Measurements from ENCODE around the gene QKI.

QKI gene

GRCh38 chr6:163486821-163487220 lies 72.3 kb downstream of the QKI start:
- DNase-seq (ENCODE audit: low read depth): no peak

DNA sequence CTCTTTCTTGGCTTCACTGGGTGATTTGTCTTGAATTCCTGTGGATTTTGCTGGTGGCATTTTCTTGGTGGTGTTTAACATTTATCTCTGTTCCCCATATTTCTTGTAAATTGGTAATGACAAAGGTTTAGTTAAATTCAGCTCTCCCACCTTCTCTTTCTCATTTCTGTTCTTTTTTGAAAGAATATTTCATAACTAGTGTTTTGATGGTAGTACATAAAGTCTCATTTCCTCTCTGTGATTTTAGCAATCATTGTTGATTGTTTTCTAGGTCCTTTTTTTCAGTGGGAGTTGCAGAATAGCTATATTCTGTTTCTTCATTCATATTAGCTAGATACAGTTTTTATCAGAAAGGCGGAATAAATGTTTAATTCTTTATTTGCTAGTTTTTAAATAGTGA lies 73.1 kb downstream of the QKI start:
- DNase-seq (ENCODE audit: low read depth): no peak

GRCh38 chr6:163489584-163489983 lies 75.1 kb downstream of the QKI start:
- peak; percentile 47 for DNase-seq (ENCODE audit: low read depth)

DNA sequence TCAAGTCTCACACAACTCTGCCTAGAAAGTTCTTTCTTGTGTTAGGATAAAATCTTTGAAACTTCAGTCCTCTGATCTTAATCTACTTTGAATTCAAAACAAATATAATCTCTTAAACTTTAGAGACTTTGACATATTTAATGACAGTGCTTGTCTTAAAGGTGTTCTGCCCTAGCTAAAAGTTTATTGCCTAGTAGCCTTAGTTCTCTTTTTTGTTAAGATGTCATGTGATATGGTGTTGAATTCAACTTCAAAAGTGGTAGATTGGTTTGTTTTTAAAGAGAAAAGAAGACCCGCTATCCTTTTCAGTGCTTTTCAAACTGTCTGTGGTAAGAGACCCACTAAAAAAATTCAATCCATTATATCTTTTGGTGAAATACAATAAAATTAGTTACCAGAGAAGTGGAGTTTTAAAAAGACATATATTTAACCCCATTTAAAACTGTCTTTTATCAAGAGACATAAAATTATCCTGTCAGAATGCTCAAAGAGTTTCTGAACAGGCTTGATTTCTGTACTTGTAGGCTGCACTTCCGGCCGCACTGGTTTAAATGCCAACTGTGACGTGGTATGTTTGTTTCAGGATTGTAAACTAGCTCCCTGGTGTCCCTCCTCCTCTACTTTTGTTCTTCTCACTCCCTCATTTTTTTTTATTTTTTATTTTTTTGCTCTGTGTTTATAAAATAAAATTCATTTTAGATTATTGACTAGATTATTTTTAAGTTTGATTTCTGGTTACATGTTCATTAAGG lies 76.5 kb downstream of the QKI start:
- DNase-seq (ENCODE audit: low read depth): no peak

DNA sequence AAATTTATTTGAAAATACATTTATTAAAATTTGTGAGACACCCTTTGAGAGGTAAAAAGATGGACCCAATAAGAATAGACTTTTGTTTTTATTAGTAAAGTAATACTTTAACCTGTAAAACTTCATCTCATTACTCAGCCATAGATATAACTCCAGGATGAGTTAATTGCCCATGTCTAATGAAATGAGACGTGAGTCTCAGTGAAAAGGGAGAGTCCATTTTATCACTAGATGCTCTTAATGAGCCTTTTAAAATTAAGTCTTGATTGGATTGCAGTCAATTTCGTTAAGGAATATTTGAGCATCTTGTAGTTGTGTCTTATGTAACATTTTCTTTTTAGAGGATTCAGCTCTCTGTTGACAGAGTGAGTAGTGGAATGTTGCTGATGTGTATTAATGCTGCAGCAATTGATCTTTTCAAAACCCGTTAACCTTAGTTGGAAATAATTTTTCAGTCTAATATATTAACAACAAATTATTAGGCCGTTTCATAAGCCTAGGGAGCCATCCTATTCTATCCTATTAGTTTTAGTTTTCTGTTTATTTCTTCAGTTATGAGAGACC lies 77.3 kb downstream of the QKI start:
- no peak for DNase-seq (ENCODE audit: low read depth)

DNA sequence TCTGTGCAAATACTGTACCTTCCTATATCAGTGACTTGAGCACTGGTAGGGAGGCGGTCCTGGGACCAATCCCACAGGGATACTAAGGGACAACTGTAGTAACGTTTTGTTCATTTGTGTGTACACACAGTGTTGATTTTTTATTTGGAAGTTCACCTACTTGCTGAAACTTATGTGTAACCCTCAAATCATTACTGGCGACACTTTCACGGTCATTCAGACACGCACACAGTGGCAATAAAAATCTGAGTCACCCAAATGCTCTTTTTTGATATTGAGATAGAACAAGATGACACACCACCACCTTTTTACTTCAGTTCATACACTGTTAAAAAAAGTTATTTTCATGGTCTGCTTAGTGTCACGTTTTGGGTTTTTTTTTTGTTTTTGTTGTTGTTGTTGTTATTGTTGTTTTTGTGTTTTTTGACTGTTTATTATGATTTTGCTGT lies 79.8 kb downstream of the QKI start:
- peak; percentile 62 for DNase-seq (ENCODE audit: low read depth)

GRCh38 chr6:163496205-163496604 lies 81.7 kb downstream of the QKI start:
- no peak for DNase-seq (ENCODE audit: low read depth)

- no peak for DNase-seq (ENCODE audit: low read depth)
Measured at GRCh38 chr6:163500105-163500504, 85.6 kb downstream of the QKI start.

DNA sequence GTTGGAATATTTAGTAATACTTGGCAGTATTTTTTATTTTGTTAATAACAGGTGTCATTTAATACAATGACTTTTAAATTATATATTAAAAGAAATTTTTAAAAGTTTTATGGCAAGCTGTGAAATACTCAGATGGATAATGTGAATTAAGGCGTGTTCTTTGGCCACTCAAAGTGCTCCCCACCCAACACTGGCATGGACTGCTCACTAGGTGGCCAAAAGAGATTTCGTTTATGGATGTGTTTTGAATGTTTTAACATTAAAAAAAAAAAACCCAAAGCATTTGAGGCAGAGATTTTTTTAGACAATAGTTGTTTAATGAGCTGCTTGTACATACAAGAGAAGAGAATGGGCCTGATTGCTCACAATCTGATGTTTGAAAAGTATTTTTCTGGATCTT lies 86.5 kb downstream of the QKI start:
- DNase-seq (ENCODE audit: low read depth): no peak

GRCh38 chr6:163501439-163501838 lies 86.9 kb downstream of the QKI start:
- DNase-seq (ENCODE audit: low read depth): no peak

DNA sequence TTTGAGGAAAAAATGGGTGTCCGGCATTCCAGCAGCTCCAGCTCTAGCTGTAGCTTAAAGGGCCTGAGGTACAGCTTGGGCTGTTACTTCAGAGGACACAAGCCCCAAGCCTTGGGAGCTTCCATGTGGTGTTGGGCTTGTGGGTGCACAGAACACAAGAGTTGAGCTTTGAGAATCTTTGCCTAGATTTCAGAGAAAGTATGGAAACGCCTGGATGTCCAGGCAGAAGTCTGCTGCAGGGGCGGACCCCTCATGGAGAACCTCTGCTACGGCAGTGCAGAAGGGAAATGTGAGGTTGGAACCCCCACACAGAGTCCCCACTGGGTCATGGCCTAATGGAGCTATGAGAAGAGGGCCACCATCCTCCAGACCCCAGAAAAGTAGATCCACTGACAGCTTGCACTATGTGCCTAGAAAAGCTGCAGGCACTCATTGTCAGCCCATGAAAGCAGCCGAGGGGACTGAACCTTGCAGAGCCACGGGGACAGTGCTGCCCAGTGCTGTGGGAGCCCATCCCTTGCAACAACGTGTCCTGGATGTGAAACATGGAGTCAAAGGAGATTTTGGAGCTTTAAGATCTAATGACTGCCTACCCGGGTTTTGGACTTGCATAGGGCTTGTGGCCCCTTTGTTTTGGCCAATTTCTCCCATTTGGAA lies 90.6 kb downstream of the QKI start:
- DNase-seq (ENCODE audit: low read depth): no peak

DNA sequence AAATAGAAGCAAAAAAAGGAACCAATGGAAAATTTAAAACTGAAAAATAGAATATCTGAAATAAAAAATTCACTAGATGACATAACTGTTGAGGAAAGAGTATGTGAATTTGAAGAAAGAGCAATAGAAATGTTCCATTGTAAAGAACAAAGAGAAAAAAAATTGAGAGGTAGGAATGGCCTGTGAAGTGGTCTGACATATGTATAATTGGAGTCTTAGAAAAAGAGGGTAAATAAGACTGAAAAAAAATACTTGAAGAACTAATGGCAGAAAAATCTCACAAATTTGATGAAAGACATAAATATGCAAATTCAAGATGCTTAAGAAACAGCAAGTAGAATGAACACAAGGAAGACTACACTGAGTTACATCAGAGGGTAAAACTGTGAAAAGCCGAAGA lies 93.4 kb downstream of the QKI start:
- DNase-seq (ENCODE audit: low read depth): no peak

DNA sequence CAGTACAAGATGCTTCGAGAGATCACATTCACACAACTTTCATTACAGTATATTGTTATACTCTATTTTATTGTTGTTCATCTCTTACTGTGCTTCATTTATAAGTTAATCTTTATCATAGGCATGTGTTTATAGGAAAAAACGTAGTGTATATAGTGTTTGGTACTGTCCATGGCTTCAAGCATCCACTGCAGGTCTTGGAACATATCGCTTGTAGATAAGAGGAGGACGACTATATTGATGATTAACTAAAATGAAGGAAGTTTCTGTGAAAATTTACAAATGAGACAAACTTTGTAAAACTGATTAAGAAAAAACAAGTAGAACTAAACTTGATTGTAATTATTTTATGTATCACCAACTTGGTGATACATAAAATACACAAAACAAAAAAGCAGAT lies 98.5 kb downstream of the QKI start:
- no peak for DNase-seq (ENCODE audit: low read depth)

DNA sequence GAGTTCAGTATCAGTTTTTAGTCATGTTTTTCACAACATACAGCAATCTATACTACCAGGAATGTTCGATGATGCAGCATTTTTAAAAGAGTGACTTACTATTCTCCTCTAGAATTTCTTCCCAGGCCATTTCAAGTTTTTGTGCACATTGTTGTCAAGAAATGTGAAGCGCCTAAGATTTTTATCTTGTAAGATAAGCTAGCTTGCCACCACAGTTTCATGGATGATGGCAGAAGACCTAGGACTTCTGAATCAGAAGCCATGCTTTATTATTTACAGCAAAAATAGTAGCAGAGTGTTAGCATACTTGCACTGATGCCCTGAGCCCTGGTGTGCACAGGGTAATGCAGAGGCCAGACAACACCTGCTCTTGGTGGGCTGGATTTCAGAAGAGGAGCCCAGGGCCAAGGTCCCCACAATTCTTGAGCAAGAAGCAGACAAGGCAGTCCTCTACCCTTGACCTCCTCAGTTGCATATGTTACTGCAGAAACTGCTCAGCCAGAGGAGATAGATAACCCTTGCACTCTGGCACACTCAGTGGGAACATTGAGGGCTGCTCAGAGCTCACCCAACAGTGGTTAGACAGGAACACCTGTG lies 99.2 kb downstream of the QKI start:
- no peak for DNase-seq (ENCODE audit: low read depth)

- DNase-seq (ENCODE audit: low read depth): no peak
Measured at GRCh38 chr6:163516908-163517307, 102.4 kb downstream of the QKI start.

GRCh38 chr6:163520956-163521355 lies 106.4 kb downstream of the QKI start:
- no peak for DNase-seq (ENCODE audit: low read depth)

DNA sequence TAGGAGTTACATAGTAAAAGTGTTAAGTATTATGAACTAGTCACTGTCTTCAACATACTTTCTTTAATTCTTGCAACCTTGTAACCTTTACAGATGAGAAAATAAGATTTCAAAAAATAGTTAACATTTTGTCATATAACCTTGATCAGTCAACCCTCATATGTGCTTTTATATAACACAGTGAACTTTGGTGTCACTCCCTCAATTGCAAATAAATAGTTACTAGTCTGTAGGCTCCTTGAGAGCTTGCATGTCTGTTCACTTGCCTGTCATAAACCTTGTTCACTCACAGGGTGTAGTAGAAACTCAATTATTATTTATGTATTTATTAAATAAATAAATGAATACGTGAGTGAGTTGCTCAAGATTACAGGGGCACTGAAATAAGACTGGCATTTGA lies 107.5 kb downstream of the QKI start:
- no peak for DNase-seq (ENCODE audit: low read depth)

DNA sequence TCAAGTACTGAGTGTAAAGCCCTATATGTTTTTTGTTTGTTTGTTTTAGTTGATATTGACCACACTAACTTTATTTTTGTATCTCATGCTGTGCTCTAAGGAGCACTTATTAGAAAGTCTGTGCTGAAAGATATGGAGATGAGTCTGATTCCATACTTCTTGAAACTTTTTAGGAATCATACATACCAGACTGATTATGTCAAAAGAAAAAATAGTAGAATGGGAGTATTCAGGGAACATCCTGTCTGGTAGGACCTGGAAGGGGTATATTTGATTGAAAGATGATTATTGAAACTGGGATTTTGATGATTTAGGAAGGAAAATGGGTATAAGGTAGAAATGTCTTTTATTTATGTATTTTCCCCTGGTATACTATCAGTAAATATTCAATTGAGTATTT lies 111.4 kb downstream of the QKI start:
- DNase-seq (ENCODE audit: low read depth): peak; percentile 55

GRCh38 chr6:163526346-163526745 lies 111.8 kb downstream of the QKI start:
- no peak for DNase-seq (ENCODE audit: low read depth)

- DNase-seq (ENCODE audit: low read depth): no peak
Measured at GRCh38 chr6:163527291-163527690, 112.8 kb downstream of the QKI start.

- DNase-seq (ENCODE audit: low read depth): peak; percentile 96
Measured at GRCh38 chr6:163529605-163530004, 115.1 kb downstream of the QKI start.

DNA sequence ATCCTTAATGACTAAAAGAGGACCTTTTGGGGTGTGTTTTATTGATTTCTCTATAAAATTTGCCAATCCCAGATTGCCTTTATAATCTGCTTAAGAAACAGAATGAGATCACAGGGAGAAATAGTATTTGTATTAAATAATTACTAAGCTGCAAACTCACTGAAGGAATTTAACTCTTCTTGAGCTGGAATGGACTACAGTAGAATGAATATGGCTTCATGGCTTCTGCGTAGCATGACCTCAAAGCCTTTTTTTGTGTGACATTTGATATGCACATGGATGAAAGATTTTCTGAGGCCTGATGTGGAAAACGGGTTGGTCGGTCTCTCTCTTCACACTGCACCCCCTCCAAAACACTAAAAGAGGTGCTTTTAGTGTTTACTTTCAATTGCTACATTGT lies 115.9 kb downstream of the QKI start:
- DNase-seq (ENCODE audit: low read depth): peak; percentile 18

DNA sequence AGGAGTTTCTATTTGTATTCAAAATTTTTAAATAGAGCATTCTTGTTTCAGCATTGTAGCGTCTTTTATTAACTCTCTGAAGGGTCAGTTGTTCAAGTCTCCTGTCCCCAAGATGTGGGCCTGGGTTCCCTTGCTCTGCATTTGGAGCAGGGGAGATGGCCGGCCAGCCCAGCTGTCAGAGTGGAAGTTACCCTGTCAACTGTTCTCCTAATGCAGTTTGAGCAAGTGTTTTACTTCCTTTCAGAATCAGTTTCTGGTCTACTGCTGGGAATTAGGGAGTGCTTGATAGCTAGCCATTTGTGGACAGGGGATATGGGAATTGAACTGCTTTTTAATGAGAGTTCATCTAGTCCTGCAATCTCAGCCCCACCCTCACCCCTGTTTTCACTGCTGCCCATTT lies 116.6 kb downstream of the QKI start:
- DNase-seq (ENCODE audit: low read depth): no peak
